HG03558 (cell line): Measurements from ENCODE around the gene TIMM13.

ENCODE experiments used
- ATAC-seq: cut with Tn5 transposase; IDR thresholded peaks from one replicate; pipeline ENCODE4 v1.9.1; 2021; ENCODE audit warnings: moderate number of reproducible peaks; ENCODE audit not compliant: unreplicated experiment; ENCODE audit errors: extremely low read depth

Gene TIMM13

GRCh38 chr19:2433854-2434253 lies 6.5 kb upstream of the TIMM13 start:
- no peak for ATAC-seq

DNA sequence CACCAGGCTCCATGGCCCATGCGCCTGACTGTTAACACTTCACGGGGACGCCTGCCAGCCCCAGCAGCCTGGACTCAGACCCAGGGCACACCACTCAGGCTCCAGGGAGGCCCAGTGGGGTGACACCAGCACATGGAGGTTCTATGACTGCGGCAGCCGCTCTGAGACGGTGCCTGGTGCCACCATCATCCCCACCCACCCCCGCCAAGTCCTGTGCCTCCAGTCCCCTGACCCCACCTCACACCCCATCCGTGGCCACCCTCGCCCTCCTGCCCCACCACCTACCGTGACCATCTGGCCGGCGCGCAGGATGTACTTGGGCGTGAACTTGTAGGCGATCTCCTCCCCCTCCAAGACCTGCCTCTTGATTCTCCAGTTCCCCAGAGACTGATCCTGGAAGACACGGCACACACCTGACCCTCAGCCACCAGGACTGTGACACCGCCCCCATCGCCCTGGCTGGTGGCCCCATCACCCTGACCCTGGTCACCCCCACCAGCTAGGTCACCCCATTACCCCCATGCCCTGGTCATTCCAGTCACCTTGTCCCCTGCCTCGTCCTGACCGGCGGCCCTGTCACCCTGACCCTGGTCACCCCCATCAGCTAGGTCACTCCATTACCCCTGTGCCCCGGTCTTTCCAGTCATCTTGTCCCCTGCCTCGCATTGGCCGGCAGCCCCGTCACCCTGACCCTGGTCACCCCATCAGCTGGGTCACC lies 4.9 kb upstream of the TIMM13 start:
- ATAC-seq, result no peak

DNA sequence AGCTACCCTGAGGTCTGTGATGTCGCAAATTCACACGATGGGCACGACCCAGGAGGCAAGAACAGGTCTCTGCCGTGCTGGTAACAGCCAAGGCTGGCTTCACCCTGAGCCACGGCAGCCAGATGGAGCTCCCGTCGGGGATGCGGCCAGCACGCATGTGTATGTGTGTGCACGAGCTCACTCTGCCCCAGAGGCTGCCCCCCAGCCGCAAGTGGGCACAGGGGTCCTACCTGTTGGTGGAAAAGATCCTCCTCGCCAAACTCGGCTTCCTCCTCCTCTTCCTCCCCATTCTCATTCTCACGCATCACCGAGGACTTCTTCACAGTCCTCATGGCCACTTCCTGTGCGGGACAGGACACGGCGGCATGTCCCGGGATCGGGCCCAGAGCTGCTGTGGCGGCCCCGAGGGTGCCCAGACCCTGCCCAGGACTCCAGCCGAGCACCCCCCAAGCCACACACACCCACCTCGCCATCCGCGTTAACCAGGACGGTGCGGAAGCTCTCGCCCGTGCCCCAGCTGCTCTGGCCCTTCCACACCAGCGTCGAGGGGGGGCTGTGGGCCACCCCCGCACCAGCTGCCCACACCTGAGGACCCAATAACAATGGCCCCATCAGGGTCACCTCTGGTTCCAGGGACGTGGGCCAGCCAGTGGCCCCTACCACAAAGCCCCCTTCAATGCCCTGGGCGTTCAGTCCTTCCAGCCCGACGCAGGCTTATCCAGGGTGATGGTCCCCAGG lies 4.1 kb upstream of the TIMM13 start:
- no peak for ATAC-seq

DNA sequence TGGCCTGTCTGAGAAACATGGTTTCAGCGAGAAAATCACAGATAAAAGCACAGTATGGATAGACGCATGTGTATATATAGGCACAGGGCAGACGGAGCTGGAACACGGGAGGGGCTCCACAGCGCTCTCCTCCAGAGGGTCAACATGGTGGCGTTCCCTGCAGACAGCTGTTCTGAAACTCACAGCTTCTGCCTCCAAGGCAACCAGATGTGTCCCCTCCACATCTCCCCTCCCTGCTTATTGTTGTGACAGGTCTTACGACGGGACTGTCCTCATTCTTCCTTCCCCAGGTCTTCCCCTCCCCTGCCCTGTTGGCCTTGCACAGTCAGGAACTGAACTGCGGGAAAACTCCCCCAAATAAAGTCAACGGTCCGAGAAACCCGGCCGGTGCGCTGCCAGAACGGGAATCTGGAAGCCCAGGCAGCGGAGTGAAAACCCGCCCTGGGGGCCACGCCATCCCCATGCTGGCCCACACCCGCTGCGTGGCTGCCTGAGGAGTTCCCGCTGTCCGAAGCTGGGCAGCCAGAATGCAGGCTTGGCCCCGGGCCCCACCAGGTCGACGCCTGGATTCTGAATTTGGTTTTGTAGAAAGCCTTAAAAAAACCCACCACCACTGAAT lies 2.6 kb upstream of the TIMM13 start:
- ATAC-seq, result no peak

GRCh38 chr19:2428756-2429711 lies 1.6 kb upstream of the TIMM13 start:
- ATAC-seq, result no peak

- no peak for ATAC-seq
These were observed 920 bp upstream of the TIMM13 start for GRCh38 chr19:2428321-2428690.

DNA sequence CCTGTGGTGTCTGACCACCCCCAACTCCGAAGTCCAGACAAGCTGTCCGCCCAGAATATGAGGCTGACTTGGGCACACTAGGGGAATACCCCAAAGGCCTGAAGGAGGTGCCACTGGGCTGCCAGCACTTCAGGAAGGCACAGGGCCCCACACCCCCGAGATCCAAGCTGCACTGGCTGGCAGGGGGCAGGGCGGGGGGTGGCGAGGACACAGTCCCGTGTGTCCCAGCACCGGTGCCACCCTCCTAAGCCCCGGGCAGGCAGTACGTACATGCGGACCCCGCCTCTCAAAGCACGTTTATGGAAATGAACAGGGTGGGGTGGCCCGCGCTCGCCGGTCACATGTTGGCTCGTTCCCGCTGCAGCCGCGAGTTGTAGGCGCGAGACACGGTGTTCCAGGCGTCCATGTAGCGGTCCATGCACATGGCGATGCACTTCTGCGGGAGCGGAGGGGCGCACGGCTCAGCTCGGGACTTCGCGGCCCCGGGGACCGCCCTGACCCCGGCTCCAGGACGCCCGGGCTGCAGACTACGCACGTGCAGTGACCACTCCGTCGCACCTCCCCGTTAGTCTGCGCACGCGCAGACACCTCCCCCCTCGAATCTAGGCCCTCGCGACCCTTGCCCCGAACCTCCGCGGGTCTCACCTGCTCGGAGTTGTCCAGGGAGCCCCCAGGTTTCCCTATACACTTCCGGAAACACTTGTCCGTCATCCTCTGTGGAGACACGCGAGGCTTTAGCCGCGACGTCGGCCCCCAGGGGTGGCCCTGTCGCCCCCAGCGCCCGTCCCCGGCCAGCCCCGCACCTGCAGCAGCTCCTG lies 566 bp downstream of the TIMM13 start:
- ATAC-seq, result no peak

DNA sequence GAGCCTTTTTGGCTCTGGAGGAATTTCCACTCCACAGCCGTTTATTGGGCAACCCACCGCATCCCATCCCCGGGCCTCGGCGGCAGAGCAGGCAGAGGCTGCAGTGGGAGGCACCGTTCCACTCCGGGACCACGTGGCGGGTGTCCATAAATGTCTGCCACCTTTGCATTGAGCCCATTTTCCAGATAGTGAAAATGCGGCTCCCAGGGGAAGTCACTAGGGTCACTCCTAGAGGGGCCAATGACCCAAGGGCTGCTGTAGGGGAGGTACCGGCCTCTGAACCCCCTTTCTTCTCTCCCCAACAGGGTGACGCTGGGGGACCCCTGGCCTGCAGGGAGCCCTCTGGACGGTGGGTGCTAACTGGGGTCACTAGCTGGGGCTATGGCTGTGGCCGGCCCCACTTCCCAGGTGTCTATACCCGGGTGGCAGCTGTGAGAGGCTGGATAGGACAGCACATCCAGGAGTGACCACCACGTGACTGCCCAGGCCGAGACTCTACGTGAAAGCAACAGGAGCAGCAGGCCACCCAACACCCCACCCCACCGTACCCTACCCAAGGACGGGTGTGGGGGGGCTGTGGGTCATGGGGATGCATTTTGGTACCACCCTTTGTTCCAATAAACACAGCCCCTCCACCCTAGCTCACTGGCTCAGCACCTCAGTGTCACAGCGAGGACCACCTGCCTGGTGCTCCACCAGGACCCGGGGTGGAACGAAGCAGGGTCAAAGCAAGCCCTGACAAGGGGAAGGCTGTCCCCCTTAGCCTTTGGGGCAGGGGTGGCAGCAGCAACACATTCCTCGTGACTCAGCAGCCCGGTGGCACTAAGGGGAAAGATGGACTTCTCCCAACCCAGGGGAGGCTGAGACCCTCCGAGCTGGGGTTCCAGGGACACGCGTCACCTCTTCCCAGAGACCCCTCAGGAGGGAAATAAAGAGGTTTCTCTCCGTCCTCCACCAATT lies 1.5 kb downstream of the TIMM13 start:
- no peak for ATAC-seq

GRCh38 chr19:2424686-2425621 lies 2.4 kb downstream of the TIMM13 start:
- ATAC-seq, result no peak

GRCh38 chr19:2423915-2424685 lies 3.3 kb downstream of the TIMM13 start:
- no peak for ATAC-seq

DNA sequence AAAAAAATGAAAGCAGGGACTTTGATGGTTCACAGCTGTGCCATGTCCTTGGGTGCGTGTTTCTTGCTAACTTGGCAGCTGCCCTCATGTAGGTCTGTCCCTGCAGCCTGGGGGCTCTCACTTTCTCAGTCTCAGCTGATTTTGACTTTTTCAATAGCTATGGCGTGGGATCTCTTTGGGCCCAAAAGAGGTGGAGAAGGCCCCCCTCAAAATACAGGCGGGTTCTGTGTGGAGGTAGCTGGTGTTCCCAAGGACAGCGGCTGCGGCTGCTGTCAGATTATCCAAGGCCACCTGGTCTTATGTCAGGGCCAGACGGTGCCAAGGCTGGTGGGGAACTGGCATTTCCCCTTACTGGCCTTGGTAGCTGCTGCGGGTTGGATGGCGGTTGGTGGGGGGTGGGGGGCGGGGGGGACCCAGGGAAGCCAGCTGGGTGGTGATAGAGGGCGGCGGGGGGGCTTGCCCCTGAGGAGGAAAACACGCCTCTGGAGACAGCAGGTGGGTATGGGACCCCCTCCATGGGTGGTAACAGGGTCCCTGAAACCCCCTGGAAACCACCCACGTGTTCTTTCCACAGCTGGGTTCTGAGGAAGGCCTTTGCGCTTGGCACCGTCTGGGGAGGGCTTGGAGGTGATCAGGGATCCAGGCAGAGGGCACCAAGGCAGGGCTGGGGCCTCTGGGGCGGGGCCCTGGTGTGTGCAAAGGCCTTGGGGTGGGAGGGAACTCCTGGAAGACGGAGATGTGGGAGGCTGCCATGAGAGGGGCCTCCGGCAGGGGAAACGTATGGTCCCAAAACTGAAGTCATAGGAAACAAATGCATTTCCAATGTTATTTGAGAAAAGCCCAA lies 4.1 kb downstream of the TIMM13 start:
- no peak for ATAC-seq

DNA sequence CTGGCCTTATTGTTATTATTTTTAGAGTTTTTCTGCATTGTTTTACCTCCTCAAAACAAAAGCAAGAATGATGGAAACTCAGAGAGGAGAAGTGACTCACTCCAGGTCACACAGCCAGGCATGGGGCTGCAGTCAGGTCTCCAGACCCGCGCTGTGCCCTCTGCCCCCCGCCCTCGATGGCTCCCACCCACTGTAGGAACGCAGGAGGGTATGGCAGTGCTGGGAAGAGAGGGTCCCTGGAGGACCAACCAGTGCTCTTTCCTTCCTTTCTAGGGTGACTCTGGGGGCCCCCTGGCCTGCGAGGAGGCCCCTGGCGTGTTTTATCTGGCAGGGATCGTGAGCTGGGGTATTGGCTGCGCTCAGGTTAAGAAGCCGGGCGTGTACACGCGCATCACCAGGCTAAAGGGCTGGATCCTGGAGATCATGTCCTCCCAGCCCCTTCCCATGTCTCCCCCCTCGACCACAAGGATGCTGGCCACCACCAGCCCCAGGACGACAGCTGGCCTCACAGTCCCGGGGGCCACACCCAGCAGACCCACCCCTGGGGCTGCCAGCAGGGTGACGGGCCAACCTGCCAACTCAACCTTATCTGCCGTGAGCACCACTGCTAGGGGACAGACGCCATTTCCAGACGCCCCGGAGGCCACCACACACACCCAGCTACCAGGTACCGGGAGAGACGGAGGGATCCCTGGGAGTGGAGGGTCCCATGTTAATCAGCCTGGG lies 5.6 kb downstream of the TIMM13 start:
- ATAC-seq, result no peak

GRCh38 chr19:2420490-2420889 lies 6.9 kb downstream of the TIMM13 start:
- ATAC-seq, result no peak

DNA sequence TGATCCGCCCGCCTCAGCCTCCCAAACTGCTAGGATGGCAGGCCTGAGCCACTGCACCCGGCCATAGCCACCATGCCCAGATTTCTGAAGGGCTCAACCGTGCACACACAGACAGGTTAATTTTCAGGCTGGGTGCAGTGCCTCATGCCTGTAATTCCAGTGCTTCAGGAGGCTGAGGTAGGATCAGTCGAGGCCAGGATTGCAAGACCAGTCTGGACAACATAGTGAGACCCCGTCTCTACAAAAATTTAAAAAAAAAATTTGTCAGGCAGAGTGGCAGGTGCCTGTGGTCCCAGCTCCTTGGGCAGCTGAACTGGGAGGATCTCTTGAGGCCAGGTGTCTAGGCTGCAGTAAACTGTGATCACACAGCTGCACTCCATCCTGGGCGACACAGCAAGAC lies 7.6 kb downstream of the TIMM13 start:
- no peak for ATAC-seq

DNA sequence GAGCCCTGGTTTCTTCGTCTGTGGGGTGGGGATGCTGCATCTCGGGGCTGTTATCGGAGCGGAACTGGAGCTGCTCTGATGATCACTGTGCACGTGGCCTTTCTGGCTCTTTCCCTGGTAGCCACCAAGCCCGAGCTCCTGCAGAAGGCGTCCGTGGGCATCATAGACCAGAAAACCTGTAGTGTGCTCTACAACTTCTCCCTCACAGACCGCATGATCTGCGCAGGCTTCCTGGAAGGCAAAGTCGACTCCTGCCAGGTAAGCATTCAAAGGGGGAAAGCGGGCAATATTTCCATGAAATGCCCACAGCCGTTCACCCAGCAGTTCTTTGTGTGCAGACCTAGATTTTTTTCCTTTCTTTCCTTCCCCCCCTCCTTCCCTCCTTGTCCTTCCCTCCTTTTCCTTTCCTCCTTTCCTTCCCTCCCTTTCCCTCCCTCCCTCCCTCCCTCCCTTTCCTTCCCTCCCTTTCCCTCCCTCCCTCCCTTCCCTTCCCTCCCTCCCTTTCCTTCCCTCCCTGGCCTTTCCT lies 9.4 kb downstream of the TIMM13 start:
- no peak for ATAC-seq
